ENCODE data around the gene EPS8. TPM values are rescaled to one million over a fixed set of nuclear protein-coding genes. Genes with fewer than 3 reads are reported as not detected.

The EPS8 gene
- total RNA-seq (2021; fragmentation: NEBNext Ultra II Directional; extraction: Animal tissue kit (Norgen Biotek cat#: 25700)): 10 to 100 TPM; 46.1 to 50.7 (median 46.6) TPM
- long read RNA-seq, transcript EPS8-221 (21 exons, 3,873 nt): major isoform, 28 of 55 reads
- long read RNA-seq, partial matches to known transcripts: 17 of 55 reads
- long read RNA-seq, other reads (novel, unspliced or antisense): 10 of 55 reads

DNA sequence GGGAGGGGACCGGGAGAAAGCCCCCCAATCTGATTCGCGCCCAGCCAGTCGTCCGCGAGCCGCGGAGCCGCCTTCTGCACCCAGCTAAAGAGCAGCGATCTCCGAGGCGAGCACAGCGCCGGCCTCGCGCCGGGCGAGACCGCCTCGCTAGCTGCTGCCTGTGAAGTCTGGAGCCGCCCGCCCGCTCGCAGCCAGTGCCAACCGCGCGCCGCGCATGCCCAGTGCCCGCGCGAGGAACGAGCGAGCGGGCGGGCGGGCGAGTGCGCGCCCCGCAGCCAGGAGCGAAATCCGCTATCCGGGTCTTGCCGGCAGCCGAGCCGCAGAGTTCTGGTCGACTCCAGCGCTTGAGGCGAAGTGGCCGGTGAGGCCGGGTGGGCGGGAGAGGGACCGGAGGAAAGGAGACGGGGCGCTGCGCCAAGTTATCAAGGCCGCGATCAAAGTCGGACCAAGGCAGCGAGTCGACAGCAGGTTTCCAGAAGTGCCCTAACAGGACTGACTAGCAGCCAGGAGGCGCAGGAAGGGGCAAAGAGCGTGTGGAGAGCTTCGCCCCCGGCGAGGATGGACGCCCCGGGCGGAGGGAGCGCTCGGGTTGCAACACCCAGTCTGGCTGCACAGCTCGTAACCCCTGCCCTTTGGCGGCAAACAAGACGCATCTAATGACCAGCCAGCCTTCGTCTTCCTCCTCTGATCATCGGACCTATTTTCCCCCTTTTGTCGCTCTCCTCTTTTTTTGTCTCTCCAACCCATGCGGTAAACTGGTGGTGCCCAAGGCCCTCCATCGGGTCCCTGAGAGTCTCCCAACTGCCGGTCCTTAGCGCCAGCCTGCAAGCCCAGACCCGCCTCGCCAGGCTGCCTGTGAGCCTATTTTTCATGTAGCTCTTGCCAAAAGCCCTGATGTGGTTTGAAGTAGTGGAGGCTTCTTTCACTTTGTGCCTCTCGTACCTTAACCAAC lies at the start of gene EPS8:
Gene EPS8 (minus strand): TSS at position 169 of the 952 bp plus-strand sequence. CDS start 106,437 bp downstream, outside the sequence.
- Mint-ChIP-seq H3K36me3 (ENCODE audit: low read depth) (peaks cover 23% of the 10 kb centered on the region), H3K9me3 (no peaks in the 10 kb centered on the region), H3K4me1 (ENCODE audit: low read depth) (peaks cover 46% of the 10 kb centered on the region), H3K27me3 (ENCODE audit: insufficient read depth) (no peaks in the 10 kb centered on the region), H3K27ac (peak within 1 kb of the TSS; percentile 86), H3K4me3 (peak within 1 kb of the TSS; percentile 92)
- peak; percentile 91 for DNase-seq
- TF ChIP-seq, protein P1, sequence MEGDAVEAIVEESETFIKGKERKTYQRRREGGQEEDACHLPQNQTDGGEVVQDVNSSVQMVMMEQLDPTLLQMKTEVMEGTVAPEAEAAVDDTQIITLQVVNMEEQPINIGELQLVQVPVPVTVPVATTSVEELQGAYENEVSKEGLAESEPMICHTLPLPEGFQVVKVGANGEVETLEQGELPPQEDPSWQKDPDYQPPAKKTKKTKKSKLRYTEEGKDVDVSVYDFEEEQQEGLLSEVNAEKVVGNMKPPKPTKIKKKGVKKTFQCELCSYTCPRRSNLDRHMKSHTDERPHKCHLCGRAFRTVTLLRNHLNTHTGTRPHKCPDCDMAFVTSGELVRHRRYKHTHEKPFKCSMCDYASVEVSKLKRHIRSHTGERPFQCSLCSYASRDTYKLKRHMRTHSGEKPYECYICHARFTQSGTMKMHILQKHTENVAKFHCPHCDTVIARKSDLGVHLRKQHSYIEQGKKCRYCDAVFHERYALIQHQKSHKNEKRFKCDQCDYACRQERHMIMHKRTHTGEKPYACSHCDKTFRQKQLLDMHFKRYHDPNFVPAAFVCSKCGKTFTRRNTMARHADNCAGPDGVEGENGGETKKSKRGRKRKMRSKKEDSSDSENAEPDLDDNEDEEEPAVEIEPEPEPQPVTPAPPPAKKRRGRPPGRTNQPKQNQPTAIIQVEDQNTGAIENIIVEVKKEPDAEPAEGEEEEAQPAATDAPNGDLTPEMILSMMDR (IDR thresholded peaks at IDR 0.05): peak; percentile 56

DNA sequence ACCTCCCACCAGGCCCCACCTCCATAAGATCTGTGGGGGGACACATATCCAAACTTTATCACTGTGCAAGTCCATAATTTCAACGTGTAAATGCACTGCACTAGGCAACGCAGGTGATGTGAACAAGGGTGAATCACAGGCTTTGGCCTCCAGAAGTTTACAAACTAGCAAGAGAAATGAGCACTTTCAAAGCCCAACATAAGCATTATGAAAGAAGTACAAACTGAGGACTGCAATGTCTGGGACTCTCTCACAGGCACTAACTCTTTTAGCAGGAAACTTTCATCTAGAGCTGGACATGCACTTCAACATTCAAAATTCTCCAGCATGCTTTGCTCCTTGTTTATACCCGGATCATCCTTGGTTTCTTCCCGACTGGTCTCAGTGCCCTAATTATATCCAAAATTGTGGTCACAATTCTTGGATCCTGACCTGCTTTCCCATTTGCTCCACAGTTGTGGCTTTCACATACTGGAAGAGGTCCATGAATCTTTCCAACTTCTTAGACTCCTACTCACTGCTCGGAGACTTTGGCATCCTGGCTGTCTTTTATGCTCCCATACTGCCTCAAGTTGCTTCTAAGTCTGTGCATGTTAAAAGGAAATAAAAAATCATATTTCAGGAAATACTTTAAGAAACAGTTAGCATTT lies 48.1 kb upstream of the EPS8 start:
- Mint-ChIP-seq H3K27me3 (ENCODE audit: insufficient read depth) (no peaks in the 10 kb centered on the region), H3K27ac (peak overlapping the region; percentile 58; the same call in 1 of the 2 replicates), H3K4me1 (ENCODE audit: low read depth) (peaks cover 26% of the 10 kb centered on the region), H3K4me3 (peak overlapping the region; percentile 42), H3K9me3 (no peaks in the 10 kb centered on the region), H3K36me3 (ENCODE audit: low read depth) (peaks cover 5% of the 10 kb centered on the region; the same call in 1 of the 2 replicates)
- DNase-seq: peak; percentile 43
- TF ChIP-seq, protein P1 (IDR thresholded peaks at IDR 0.05): no peak

DNA sequence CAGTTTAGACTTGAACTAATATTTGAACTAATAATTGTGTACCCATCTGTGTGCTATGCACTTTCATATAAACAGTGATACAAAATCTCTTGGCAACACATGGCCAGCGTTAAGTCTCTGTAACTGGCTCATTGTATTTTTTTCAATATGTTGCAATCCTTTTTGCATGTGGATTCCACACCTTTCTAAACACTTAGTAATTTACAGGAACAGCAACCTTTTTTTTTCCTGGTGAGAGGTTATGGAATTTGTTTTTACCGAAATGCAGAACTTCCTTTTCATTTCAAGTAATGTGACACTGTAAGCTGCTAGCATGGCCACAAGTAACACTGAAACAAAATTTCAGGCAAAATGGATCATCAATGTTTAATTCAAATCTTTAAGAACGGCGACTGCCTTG lies 45.4 kb upstream of the EPS8 start:
- Mint-ChIP-seq H3K9me3 (no peaks in the 10 kb centered on the region), H3K27ac (no peak overlapping the region), H3K4me3 (no peak overlapping the region), H3K4me1 (ENCODE audit: low read depth) (peaks cover 45% of the 10 kb centered on the region), H3K36me3 (ENCODE audit: low read depth) (peaks cover 5% of the 10 kb centered on the region; the same call in 1 of the 2 replicates), H3K27me3 (ENCODE audit: insufficient read depth) (no peaks in the 10 kb centered on the region)
- no peak for DNase-seq
- TF ChIP-seq, protein P1 (IDR thresholded peaks at IDR 0.05): no peak

DNA sequence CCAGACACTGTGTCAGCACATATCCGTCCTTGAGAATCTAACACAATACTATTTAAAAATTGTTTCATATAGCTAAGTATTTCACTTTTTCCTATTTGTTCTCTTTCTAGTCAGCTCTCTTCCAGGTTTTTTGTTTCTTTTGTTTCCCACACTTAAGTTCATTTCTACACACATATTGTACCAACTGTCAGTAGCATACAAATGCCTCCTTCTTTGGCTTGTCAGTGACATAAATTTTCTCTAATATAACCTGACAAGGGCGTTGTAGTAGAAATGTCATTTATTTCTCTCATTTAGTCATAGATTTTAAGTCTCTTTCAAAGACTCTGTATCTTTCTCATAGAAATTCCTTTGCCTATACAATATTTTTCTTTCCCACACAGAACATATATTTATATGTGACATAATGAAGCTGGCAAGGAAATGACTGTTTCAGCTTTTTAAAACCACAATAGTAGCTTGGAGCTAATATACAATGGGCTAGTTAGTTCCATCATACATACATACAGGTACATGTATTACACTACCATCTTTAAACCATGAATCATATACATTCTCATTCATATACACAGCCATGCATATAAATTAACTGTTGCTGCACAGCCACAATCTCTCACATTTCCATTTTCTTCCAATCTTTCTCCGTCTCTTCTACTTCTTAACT lies 42.3 kb upstream of the EPS8 start:
- peaks cover 30% of the 10 kb centered on the region for H3K4me1 Mint-ChIP-seq (ENCODE audit: low read depth)
- no peak for DNase-seq
- H3K27me3 Mint-ChIP-seq (ENCODE audit: insufficient read depth): no peaks in the 10 kb centered on the region; the same call in 1 of the 2 replicates
- no peaks in the 10 kb centered on the region for H3K36me3 Mint-ChIP-seq (ENCODE audit: low read depth)
- H3K9me3 Mint-ChIP-seq: no peaks in the 10 kb centered on the region
- H3K4me3 Mint-ChIP-seq: no peak overlapping the region
- H3K27ac Mint-ChIP-seq: peak overlapping the region; percentile 88; the same call in 1 of the 2 replicates
- TF ChIP-seq, protein P1 (IDR thresholded peaks at IDR 0.05): no peak

GRCh38 chr12:15830538-15830937 lies 41.4 kb upstream of the EPS8 start:
- TF ChIP-seq, protein P1 (IDR thresholded peaks at IDR 0.05): no peak
- H3K4me1 Mint-ChIP-seq (ENCODE audit: low read depth): peaks cover 30% of the 10 kb centered on the region
- H3K36me3 Mint-ChIP-seq (ENCODE audit: low read depth): no peaks in the 10 kb centered on the region
- no peaks in the 10 kb centered on the region; the same call in 1 of the 2 replicates for H3K27me3 Mint-ChIP-seq (ENCODE audit: insufficient read depth)
- peak overlapping the region; percentile 88 for H3K27ac Mint-ChIP-seq
- no peaks in the 10 kb centered on the region for H3K9me3 Mint-ChIP-seq
- peak overlapping the region; percentile 71 for H3K4me3 Mint-ChIP-seq
- DNase-seq: peak; percentile 11
